Naive thymus-derived CD4-positive, alpha-beta T cell (primary cell): Measurements from ENCODE around the gene BTBD2. TPM values are rescaled to one million over a fixed set of nuclear protein-coding genes. Genes with fewer than 3 reads are reported as not detected.

Source experiments
- ATAC-seq: fragments of 150-1000 bp; cut with Tn5 transposase; 2 replicates; pipeline ENCODE4 v1.10.0; 2021; ENCODE audit warnings: mild to moderate bottlenecking, moderate library complexity
- CTCF ChIA-PET: fragments of 350-600 bp; sonication (Branson Sonifier 250); formaldehyde crosslinking; loops from one replicate; lab custom pipeline; 2021; ENCODE audit warnings: antibody characterized with exemption; lab: Charles Lee
- POLR2A ChIA-PET: fragments of 350-600 bp; sonication (Branson Sonifier 250); formaldehyde crosslinking; loops from one replicate; lab custom pipeline; 2021; ENCODE audit warnings: antibody characterized with exemption, inconsistent platforms; lab: Charles Lee
- DNase-seq, 9 donors: peaks; one replicate each; pipeline versions ENCODE4 v3.0.0 to v3.0.0-alpha.2; 2020 to 2022; ENCODE audit warnings: mixed read lengths in 1 of 9
- H3K27ac ChIP-seq: one replicate; pipeline ENCODE4 v1.7.0; 2013; ENCODE audit warnings: mild to moderate bottlenecking, low read depth, low read length, moderate library complexity
- H3K27me3 ChIP-seq, 2 donors: one replicate each; pipeline ENCODE4 v1.7.0; 2013; ENCODE audit warnings: low read length in 2 of 2, mild to moderate bottlenecking in 2 of 2, moderate library complexity in 2 of 2; ENCODE audit not compliant: control insufficient read depth in 2 of 2, insufficient read depth in 2 of 2
- H3K36me3 ChIP-seq, 3 experiments: 1 replicate in 2 of 3; 2 replicates in 1 of 3; pipeline ENCODE4 v1.7.0; 2013; ENCODE audit warnings: low read length in 3 of 3, mild to moderate bottlenecking in 3 of 3, moderate library complexity in 1 of 3; ENCODE audit not compliant: insufficient read depth in 3 of 3, control insufficient read depth in 2 of 3
- H3K4me1 ChIP-seq, 2 donors: one replicate each; pipeline ENCODE4 v1.7.0; 2013; ENCODE audit warnings: low read length in 2 of 2, mild to moderate bottlenecking in 2 of 2, moderate library complexity in 1 of 2; ENCODE audit not compliant: control insufficient read depth in 2 of 2, insufficient read depth in 2 of 2
- H3K4me3 ChIP-seq: 2 replicates; pipeline ENCODE4 v1.7.0; 2013; ENCODE audit warnings: mild to moderate bottlenecking, low read length
- H3K9me3 ChIP-seq, 3 experiments: 1 replicate in 2 of 3; 2 replicates in 1 of 3; pipeline ENCODE4 v1.7.0; 2013; ENCODE audit warnings: low read length in 3 of 3; ENCODE audit not compliant: control insufficient read depth in 2 of 3
- H3K27ac Mint-ChIP-seq, 9 donors: one replicate each; pipeline ENCODE4 v1.8.0; 2020 to 2022; ENCODE audit warnings: mixed read lengths in 9 of 9, mild to moderate bottlenecking in 8 of 9, moderate library complexity in 5 of 9, inconsistent platforms in 2 of 9
- H3K27me3 Mint-ChIP-seq, 5 donors: one replicate each; pipeline ENCODE4 v1.8.0; 2021 to 2022; ENCODE audit warnings: mixed read lengths in 5 of 5, mild to moderate bottlenecking in 1 of 5
- H3K36me3 Mint-ChIP-seq, 5 donors: one replicate each; pipeline ENCODE4 v1.8.0; 2020 to 2022; ENCODE audit warnings: mixed read lengths in 5 of 5, mild to moderate bottlenecking in 3 of 5, inconsistent platforms in 1 of 5
- H3K4me1 Mint-ChIP-seq, 7 donors: one replicate each; pipeline ENCODE4 v1.8.0; 2020 to 2022; ENCODE audit warnings: mixed read lengths in 7 of 7, mild to moderate bottlenecking in 3 of 7, inconsistent platforms in 1 of 7
- H3K4me3 Mint-ChIP-seq, 10 donors: one replicate each; pipeline ENCODE4 v1.8.0; 2020 to 2022; ENCODE audit warnings: mild to moderate bottlenecking in 10 of 10, mixed read lengths in 10 of 10, moderate library complexity in 6 of 10, inconsistent platforms in 2 of 10
- H3K9me3 Mint-ChIP-seq, 11 donors: one replicate each; pipeline ENCODE4 v1.8.0; 2020 to 2022; ENCODE audit warnings: mixed read lengths in 11 of 11, mild to moderate bottlenecking in 4 of 11, inconsistent platforms in 1 of 11, moderate library complexity in 1 of 11
- intact Hi-C, 2 donors: fragments of 100-400 bp; cut with micrococcal nuclease; formaldehyde crosslinking; loops; one replicate each; pipeline ENCODE4 v1.15.1; 2023
- polyA plus RNA-seq, 2 donors: library from polyadenylated mRNA; unstranded; fragments of 300-500 nt; fragmentation: Illumina TruSeq; gene quantifications; one replicate each; pipeline ENCODE4 v1.2.3, GENCODE V29; 2021
- total RNA-seq, 6 experiments: library from RNA in 5 of 6; stranded (reverse) in 5 of 6; gene quantifications; 1 replicate in 5 of 6; 2 replicates in 1 of 6; pipeline ENCODE4 v1.2.3 and lab custom pipeline; 2021 to 2026

The BTBD2 gene
- total and polyA plus RNA-seq, 7 experiments from 2014 or later, result 5.2 to 70.8 (median 62.5) TPM

GRCh38 chr19:1955171-1956121 lies 60.1 kb downstream of the BTBD2 start:
- no peak for DNase-seq
- Mint-ChIP-seq H3K27me3 (no peaks in the 10 kb centered on the region), H3K4me3 (no peak overlapping the region), H3K9me3 (peaks cover 0 to 4% (median 0%) of the 10 kb centered on the region in 11 donors), H3K4me1 (peaks cover 0 to 42% (median 17%) of the 10 kb centered on the region in 7 donors), H3K36me3 (no peaks in the 10 kb centered on the region), H3K27ac (peak overlapping the region in 1 of 9 donors; percentile 74)
- peaks cover 0 to 54% (median 0%) of the 10 kb centered on the region in 3 experiments for H3K36me3 ChIP-seq
- ChIA-PET POLR2A (no interaction called here), CTCF (no interaction called here)
- H3K27me3 ChIP-seq, result no peaks in the 10 kb centered on the region
- no peaks in the 10 kb centered on the region for H3K4me1 ChIP-seq
- H3K4me3 ChIP-seq, result no peak overlapping the region
- no peak for ATAC-seq
- intact Hi-C loops, result no loop called here
- H3K9me3 ChIP-seq, result no peaks in the 10 kb centered on the region
- no peak overlapping the region for H3K27ac ChIP-seq

GRCh38 chr19:1954532-1954933 lies 61.0 kb downstream of the BTBD2 start:
- peaks cover 0 to 48% (median 18%) of the 10 kb centered on the region in 7 donors for H3K4me1 Mint-ChIP-seq
- H3K27ac Mint-ChIP-seq, result no peak overlapping the region
- H3K4me3 Mint-ChIP-seq, result no peak overlapping the region
- intact Hi-C loops, result no loop called here
- H3K9me3 ChIP-seq, result no peaks in the 10 kb centered on the region
- H3K27me3 ChIP-seq, result no peaks in the 10 kb centered on the region
- ChIA-PET CTCF (no interaction called here), POLR2A (no interaction called here)
- H3K9me3 Mint-ChIP-seq, result peaks cover 0 to 4% (median 0%) of the 10 kb centered on the region in 11 donors
- no peak overlapping the region for H3K27ac ChIP-seq
- ATAC-seq, result no peak
- H3K4me1 ChIP-seq, result no peaks in the 10 kb centered on the region
- DNase-seq, result no peak
- no peak overlapping the region for H3K4me3 ChIP-seq
- H3K27me3 Mint-ChIP-seq, result no peaks in the 10 kb centered on the region
- H3K36me3 ChIP-seq, result peaks cover 0 to 49% (median 0%) of the 10 kb centered on the region in 3 experiments
- H3K36me3 Mint-ChIP-seq, result no peaks in the 10 kb centered on the region

GRCh38 chr19:1953441-1954094 lies 61.9 kb downstream of the BTBD2 start:
- Mint-ChIP-seq H3K27me3 (no peaks in the 10 kb centered on the region), H3K4me1 (peaks cover 5 to 54% (median 23%) of the 10 kb centered on the region in 7 donors), H3K9me3 (peaks cover 0 to 4% (median 0%) of the 10 kb centered on the region in 11 donors), H3K27ac (no peak overlapping the region), H3K36me3 (peaks cover 0 to 4% (median 0%) of the 10 kb centered on the region in 5 donors), H3K4me3 (no peak overlapping the region)
- ATAC-seq (no peak), DNase-seq (no peak)
- no peaks in the 10 kb centered on the region for H3K27me3 ChIP-seq
- peaks cover 0 to 59% (median 0%) of the 10 kb centered on the region in 3 experiments for H3K36me3 ChIP-seq
- no peaks in the 10 kb centered on the region for H3K9me3 ChIP-seq
- no peaks in the 10 kb centered on the region for H3K4me1 ChIP-seq
- no peak overlapping the region for H3K27ac ChIP-seq
- ChIA-PET CTCF (no interaction called here), POLR2A (interaction anchor here (0.6 kb wide), 1 partner anchor 71 kb away, joined by 4 read pairs; no protein-coding TSS in a partner anchor)
- no peak overlapping the region for H3K4me3 ChIP-seq
- intact Hi-C loops, result no loop called here

GRCh38 chr19:1953037-1953436 lies 62.5 kb downstream of the BTBD2 start:
- Mint-ChIP-seq H3K36me3 (peaks cover 0 to 4% (median 0%) of the 10 kb centered on the region in 5 donors), H3K27ac (no peak overlapping the region), H3K9me3 (peaks cover 0 to 4% (median 0%) of the 10 kb centered on the region in 11 donors), H3K4me1 (peaks cover 5 to 56% (median 25%) of the 10 kb centered on the region in 7 donors), H3K27me3 (no peaks in the 10 kb centered on the region), H3K4me3 (no peak overlapping the region)
- no peaks in the 10 kb centered on the region for H3K9me3 ChIP-seq
- H3K36me3 ChIP-seq, result peaks cover 0 to 59% (median 0%) of the 10 kb centered on the region in 3 experiments
- CTCF ChIA-PET, result no interaction called here
- H3K27ac ChIP-seq, result no peak overlapping the region
- intact Hi-C loops, result no loop called here
- POLR2A ChIA-PET, result interaction anchor here (0.6 to 1.1 kb wide), 2 partner anchors 36 to 70 kb away, joined by 4 read pairs; no protein-coding TSS in a partner anchor
- ATAC-seq (no peak), DNase-seq (no peak)
- no peak overlapping the region for H3K4me3 ChIP-seq
- no peaks in the 10 kb centered on the region for H3K27me3 ChIP-seq
- H3K4me1 ChIP-seq, result no peaks in the 10 kb centered on the region

- H3K27ac ChIP-seq, result no peak overlapping the region
- ChIA-PET POLR2A (interaction anchor here (1.1 kb wide), 1 partner anchor 36 kb away, joined by 4 read pairs; no protein-coding TSS in a partner anchor), CTCF (no interaction called here)
- Mint-ChIP-seq H3K9me3 (peaks cover 0 to 4% (median 0%) of the 10 kb centered on the region in 11 donors), H3K27me3 (no peaks in the 10 kb centered on the region), H3K4me3 (no peak overlapping the region), H3K27ac (no peak overlapping the region), H3K36me3 (peaks cover 0 to 4% (median 0%) of the 10 kb centered on the region in 5 donors), H3K4me1 (peaks cover 5 to 56% (median 25%) of the 10 kb centered on the region in 7 donors)
- ATAC-seq (no peak), DNase-seq (no peak)
- no peak overlapping the region for H3K4me3 ChIP-seq
- peaks cover 0 to 59% (median 0%) of the 10 kb centered on the region in 3 experiments for H3K36me3 ChIP-seq
- no peaks in the 10 kb centered on the region for H3K4me1 ChIP-seq
- no peaks in the 10 kb centered on the region for H3K9me3 ChIP-seq
- intact Hi-C loops, result no loop called here
- H3K27me3 ChIP-seq, result no peaks in the 10 kb centered on the region
These were observed 62.9 kb downstream of the BTBD2 start for GRCh38 chr19:1952635-1953034.

- no peak overlapping the region for H3K4me3 Mint-ChIP-seq
- peaks cover 0 to 42% (median 0%) of the 10 kb centered on the region in 3 experiments for H3K36me3 ChIP-seq
- H3K27me3 ChIP-seq, result no peaks in the 10 kb centered on the region
- ChIA-PET CTCF (no interaction called here), POLR2A (no interaction called here)
- peaks cover 0 to 7% of the 10 kb centered on the region in 2 donors for H3K4me1 ChIP-seq
- intact Hi-C loops, result no loop called here
- H3K27ac ChIP-seq, result no peak overlapping the region
- ATAC-seq (no peak), DNase-seq (no peak)
- no peaks in the 10 kb centered on the region for H3K27me3 Mint-ChIP-seq
- peaks cover 0 to 4% (median 0%) of the 10 kb centered on the region in 5 donors for H3K36me3 Mint-ChIP-seq
- H3K4me3 ChIP-seq, result no peak overlapping the region
- H3K27ac Mint-ChIP-seq, result peak overlapping the region in 3 of 9 donors; percentile 13 to 43 (median 28)
- H3K9me3 ChIP-seq, result no peaks in the 10 kb centered on the region
- no peaks in the 10 kb centered on the region for H3K9me3 Mint-ChIP-seq
- H3K4me1 Mint-ChIP-seq, result peaks cover 6 to 56% (median 25%) of the 10 kb centered on the region in 7 donors
These were observed 64.9 kb downstream of the BTBD2 start for GRCh38 chr19:1950640-1951039.
